RPMI7951 (cell line): ENCODE measurements around the gene RALGPS1. TPM values are rescaled to one million over a fixed set of nuclear protein-coding genes. Genes with fewer than 3 reads are reported as not detected.
A peak's percentile ranks its signal among the peaks of the same experiment; 100 is the strongest.

Experiments
- DNase-seq: peaks from one replicate; pipeline ENCODE4 v3.0.0-alpha.2; 2012; ENCODE audit warnings: low read depth
- total RNA-seq: library from RNA; depleted of rRNA; stranded (reverse); fragments of >200 nt; shearing (Covaris generic); gene quantifications from 2 replicates; pipeline ENCODE4 v1.2.3, GENCODE V29; 2014; rRNA removed

RALGPS1 gene, protein sequence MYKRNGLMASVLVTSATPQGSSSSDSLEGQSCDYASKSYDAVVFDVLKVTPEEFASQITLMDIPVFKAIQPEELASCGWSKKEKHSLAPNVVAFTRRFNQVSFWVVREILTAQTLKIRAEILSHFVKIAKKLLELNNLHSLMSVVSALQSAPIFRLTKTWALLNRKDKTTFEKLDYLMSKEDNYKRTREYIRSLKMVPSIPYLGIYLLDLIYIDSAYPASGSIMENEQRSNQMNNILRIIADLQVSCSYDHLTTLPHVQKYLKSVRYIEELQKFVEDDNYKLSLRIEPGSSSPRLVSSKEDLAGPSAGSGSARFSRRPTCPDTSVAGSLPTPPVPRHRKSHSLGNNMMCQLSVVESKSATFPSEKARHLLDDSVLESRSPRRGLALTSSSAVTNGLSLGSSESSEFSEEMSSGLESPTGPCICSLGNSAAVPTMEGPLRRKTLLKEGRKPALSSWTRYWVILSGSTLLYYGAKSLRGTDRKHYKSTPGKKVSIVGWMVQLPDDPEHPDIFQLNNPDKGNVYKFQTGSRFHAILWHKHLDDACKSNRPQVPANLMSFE
- 1.6 and 4.0 TPM in 2 replicates for total RNA-seq

DNA sequence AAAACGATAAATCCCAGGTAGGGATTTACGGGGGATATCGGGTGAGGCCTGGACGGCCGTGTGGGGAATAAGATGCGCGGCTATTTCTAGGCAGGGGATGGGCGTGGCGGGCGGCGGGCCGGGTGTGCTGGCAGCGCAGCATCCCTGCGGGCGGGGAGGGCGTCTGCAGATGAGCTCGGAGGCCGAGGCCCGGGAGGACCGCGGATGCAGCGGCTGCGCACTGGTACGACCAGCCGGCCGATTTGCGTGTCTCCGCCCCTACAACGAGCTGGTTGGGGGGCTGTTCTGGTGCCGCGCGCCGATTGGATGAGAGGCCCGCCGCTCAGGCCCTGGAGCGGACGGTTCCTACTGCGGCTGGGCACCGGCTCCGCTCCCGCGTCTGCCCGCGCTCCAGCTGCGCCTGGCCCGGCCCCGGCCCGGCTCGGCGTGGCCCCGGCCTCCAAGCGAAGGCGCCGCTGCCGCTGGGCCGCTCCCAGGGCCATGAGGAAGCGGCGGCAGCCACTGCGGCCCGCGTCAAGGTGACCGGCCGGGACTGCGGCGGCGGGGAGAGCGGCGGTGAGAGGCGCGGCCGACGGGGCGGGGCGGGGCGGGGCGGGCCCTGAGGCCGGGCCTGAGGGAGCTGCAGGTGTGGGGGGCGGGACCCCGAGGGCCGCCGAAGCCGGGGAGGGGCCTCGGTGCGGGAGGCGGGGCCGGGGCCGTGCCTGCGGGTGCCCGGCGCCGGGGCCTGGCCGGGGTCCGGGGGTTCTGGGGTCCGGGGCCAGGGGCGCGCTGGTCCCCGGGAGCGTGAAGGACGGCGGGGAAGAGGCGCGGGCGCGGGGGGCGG lies at the start of gene RALGPS1:
Gene RALGPS1 (plus strand): TSS at position 325 of the 823 bp plus-strand sequence. CDS start 47,508 bp downstream, outside the sequence.
- peak; percentile 94 for DNase-seq

DNA sequence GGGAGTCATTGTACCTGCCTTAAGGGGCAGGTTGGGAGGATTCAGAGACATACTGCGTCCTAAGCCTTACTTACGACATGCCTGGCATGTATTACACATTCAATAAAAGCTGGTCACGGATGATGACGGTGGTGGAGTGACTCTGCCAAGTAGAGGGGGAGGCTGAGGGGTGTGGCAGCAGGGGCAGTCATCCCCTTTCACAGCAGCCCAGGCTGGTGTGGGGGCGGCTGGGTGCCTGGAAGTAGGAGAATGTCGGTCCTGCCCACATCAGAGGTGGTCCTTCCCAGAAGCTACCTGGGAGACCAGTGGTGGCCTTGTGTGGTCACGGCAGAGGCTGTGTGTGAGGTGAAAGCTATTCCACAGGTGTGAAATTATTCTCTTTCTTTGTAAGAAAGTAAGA lies 45.2 kb upstream of the RALGPS1 start:
- DNase-seq: no peak

DNA sequence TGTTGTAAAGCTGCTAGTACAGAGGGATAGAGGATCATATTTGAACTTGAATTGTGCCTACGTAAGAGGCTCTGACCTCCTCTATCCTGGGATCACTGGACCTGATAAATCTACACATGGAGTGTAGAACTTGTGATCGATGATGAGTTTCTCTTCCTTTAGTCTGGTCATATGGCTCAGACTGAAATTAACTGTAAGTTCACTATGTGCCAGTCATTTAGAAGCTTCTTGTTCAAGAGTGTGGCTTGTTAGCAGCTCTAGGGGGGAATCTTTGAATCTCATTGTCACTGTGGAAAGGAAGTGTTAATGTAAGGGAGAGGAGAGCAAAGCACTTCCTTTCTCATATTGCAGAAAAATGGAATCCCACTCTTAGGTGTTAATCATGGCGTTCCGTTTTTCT lies 42.1 kb upstream of the RALGPS1 start:
- DNase-seq: no peak

DNA sequence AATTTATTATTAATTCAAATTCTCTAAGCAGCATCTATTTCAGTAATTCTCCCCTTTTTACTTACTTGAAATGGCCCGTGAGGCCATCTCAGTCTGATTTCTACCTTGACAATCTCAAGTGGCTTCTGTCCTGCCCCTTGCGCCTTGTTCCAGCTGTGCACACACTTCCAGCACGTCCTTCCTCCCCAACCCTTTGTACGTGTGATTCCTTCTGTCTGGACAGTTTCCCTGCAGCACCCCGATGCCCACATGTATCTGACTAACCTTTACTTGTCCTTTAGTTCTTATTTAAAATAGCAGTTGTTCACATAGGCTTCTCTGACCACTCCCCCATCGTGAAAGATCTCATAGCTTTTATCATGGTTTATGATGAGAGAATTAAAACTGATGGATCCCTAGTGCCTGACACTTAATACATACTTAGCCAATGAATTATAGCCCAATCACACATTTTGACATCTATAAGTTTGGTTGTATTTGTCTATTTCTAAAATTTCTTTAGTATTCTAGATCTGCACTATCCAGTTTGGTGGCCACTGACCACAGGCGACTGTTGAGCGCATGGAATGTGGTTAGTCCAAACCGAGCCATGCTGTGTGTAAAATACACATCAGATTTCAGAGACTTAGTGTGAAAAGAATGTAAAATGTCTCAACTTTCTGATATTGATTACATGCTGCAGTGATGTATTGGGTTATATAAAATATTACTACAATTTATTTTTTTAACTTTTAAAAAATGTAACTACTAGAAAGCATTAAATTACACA lies 39.9 kb upstream of the RALGPS1 start:
- no peak for DNase-seq

DNA sequence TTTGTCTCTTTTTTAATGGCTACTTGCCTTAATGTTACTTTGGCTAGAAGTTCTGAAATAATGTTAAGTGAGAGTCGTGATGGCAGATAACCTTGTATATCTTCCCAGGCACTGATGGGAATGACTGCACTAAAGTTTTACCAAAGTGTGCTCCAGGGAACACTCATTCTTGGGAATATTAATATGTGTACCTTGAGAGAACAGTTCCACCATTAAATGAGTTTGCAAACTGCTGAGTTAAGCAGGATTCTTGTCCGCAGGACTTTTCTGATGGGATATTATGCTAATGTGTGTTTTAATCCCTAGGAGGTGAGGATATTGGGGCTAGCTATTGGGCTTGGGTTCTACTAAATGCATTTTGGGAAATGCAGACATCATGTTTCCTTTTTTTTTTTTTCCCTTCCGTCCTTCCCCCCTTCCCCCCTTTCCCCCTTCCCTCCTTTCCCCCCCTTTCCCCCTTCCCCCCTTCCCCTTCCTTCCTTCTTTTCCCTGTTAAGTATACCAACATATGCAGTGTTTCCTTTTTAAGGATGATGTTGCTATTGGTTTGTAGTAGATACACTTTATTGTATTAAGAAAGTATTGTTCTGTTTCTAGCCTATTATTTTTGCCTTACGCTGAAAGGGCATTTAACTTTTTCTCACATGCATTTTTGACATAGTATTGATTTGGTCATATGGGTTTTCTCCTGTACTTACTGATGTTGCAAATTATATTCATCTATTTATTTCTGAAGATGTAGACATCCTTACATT lies 38.6 kb upstream of the RALGPS1 start:
- no peak for DNase-seq

DNA sequence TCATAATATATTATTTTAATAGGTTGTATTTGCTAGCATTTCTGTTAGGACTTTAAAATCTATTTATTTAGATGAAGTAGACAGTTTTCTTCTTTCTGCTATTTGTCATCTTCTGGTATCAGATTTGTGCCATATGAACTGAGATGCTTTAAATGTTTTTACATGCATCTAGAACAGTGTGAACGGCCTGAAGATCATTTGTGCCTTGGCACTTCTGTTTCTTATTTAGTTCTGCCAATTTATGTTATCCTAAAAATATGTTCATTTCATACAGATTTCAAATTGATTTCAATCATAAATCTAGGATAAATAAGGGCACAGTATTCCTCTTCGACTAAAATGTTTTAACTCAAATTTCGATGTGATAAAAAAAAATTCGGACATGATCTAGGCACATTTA lies 38.1 kb upstream of the RALGPS1 start:
- no peak for DNase-seq

DNA sequence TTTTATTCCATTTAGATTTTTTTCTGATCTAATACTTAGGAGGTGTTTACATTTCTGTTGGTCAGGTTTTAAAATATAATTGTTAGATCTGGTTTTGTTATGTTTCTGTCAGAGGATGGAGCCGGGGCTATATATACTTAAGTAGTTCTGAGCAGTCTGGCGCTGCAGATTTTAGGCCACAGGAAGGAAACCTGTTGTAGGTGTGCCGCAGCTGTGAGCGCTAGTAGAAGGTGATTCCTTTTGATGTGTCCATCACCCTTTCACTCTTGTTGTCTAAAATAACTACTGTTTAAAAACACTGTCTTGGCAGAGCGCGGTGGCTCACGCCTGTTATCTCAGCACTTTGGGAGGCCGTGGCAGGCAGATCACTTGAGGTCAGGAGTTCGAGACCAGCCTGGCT lies 37.2 kb upstream of the RALGPS1 start:
- DNase-seq: no peak

DNA sequence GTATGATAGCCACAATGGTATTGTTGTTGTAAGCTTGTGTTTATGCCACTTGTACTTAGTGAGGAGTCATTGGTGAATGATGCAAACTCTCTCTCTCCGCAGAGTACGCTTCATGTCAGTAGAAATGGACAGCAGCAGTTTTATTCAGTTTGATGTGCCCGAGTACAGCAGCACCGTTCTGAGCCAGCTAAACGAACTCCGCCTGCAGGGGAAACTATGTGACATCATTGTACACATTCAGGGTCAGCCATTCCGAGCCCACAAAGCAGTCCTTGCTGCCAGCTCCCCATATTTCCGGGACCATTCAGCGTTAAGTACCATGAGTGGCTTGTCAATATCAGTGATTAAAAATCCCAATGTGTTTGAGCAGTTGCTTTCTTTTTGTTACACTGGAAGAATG lies 35.3 kb upstream of the RALGPS1 start:
- no peak for DNase-seq

DNA sequence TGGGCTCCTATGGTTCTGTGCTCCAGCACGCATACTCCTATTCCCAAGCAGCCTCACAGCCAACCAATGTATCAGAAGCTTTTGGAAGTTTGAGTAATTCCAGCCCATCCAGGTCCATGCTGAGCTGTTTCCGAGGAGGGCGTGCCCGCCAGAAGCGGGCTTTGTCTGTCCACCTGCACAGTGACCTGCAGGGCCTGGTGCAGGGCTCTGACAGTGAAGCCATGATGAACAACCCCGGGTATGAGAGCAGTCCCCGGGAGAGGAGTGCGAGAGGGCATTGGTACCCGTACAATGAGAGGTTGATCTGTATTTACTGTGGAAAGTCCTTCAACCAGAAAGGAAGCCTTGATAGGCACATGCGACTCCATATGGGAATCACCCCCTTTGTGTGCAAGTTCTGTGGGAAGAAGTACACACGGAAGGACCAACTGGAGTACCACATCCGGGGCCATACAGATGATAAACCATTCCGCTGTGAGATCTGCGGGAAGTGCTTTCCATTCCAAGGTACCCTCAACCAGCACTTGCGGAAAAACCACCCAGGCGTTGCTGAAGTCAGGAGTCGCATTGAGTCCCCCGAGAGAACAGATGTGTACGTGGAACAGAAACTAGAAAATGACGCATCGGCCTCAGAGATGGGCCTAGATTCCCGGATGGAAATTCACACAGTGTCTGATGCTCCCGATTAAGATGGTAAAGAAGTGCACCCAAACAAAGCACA lies 34.2 kb upstream of the RALGPS1 start:
- no peak for DNase-seq

DNA sequence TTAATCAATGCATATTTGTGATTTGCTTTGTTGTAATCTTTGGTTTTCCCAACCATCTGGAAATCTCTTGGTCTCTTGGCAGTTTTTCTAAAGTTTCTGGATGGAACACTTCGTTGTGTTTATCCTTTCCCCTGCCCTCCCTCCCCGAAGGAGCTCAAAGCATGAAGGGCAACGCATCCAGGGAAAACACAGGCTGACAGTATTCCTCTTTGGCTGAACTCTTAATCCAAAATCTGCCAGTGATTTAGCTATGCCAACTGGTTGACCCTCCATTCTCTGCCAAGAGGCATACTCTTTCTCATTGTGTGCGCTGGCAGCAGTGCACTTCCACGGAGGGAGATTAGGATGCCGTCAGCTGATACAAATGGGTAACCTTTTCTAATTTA lies 33.6 kb upstream of the RALGPS1 start:
- DNase-seq: no peak

DNA sequence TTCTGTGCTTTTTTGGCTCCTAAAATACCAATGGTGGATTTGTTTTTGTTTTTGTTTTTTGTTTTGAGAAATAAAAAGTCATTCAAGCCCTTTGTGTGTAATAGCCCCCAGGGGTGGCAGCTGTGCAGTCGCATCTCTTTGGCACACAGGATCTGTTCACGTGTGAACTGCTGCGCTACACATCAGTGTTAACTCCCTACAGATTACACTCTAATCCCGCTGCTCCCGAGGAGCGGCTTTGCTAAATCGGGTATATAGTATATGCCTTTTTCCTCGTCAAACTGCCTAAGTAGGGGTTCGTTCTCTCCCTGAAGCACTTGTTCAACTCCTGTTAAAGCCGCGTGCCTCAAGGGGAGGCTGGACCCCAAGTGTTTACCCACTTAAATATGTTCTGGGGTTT lies 31.8 kb upstream of the RALGPS1 start:
- no peak for DNase-seq

DNA sequence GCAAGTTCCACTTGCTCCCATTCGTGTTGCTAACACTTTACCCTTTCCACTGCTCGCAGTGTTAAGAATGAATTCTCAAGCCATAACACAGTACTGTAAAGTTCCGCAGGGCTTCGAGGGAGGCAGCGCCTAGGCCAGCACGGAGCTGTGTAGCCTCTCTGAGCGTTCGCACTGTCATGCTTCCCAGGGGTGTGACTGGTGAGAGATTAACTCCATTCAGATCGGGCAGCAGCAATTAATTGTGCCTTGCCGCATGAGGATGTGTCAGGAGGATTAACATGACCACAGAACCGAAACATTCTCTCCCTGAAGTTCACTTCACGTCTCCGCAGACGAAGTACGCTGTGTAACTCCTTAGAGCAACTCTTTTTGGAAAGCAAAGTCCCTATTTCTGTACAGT lies 30.9 kb upstream of the RALGPS1 start:
- no peak for DNase-seq

DNA sequence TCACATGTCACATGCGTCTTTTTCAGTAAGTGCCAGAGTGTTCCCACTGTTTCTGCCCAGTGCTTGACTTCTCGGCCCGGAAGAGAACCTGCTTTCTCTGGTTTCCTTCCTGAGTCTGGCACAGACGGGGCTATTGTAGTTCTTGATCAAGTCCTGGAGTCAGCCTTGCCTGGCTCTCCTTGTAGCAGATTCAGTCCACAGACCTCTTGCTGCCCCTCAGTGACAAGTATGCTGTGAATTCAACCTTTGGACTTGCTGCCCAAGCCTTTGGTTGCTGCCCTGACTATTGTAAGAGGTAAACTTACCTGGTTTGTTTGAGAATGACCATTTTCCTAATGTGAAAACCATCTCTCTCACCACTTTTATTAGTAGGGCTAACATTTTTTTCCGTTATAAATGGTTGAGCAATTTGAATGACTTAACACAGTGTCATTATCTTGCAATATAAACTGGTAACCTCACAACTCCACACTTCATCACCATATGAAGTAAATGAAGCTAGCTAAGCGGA lies 29.4 kb upstream of the RALGPS1 start:
- DNase-seq: no peak

DNA sequence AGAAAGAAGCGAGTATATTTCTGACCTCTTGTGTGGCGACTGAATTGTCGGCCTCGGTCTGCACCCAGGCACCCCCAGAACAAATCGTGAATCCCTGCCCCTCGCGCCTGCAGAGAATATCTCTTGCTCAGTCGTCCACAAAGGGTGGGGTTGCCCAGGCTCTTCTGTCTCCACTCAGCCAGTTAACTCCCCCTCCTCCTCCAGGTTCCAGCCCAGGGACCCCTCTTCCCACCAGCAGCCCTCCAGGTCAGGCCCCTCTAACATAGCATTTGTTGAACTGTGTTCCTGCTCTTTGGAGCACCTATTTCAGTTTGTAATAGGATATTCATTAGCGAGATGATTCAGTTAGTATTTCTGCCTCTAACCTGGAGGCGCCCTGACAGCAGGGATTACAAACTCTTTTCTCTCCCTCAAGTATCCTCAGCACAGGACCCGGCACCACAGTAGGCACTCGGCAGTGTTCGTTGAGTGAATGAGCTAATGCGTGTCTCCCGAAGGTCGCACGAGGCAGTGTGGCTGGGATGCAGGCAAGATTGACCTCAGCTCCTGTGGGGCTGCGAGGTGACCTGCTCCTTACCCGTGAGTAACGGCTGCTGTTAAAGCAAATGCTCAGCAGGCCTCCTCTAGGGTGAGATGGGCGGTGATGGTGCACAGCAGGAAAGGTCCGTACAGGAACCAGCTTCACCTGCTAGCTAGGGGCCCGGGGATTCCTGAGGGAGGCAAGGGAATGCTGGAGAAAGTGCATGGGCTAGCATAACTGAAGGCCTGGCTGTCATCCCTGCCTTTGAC lies 28.4 kb upstream of the RALGPS1 start:
- DNase-seq: no peak

DNA sequence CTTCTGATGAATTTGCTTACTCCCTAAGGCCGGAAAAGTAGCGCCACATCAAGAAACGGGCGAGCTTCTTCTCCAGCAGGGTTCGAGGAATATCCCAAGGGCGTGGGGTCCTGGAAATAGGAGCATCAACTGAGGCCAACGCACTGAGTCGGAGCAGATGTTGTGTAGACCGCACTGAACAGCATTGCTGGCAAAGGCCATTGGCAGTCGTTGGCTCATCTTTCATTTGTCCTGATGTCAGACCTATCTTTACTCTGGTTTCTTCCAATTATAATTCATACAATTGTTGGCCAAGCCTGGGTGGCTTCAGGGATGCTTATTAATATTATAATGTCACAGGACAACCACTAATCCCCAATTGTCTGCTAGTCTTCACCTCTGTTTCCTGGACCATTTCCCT lies 27.7 kb upstream of the RALGPS1 start:
- DNase-seq: no peak

DNA sequence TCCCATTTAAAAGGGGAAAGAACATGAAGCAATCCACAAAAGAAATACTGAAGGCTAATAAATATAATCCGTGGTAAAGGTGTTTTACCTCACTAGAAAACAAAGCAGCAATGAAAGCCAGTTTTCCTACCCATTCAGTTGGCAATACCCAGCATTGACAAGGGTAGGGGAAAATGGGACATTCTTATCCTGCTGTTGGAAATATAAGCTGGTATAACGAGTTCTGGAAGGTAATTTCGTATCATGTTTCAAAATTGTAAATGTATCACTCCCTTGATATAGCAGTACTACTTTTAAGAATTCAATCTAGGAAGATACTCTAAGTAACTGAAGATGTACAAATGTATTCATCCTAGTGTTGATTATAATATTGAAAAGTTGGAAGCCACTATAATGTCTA lies 22.9 kb upstream of the RALGPS1 start:
- no peak for DNase-seq

DNA sequence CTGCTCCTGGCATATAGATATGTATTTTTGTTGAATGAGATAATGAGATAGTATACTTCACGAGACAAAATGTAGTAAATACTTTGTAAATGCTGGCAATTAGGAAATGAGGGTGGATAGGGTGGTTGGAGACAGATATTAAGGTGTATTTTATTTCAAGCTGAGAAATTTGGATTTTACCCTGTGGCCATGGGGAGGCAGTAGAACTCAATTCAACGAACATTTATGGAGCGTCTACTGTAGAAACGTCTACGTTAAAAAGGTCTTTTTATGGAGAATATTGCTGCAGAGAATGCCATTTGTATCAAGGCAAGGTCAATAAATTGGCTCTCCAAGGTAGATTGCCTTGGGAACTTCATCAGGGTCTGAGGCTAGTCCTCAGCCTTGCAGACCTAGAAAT lies 21.5 kb upstream of the RALGPS1 start:
- peak; percentile 6 for DNase-seq

DNA sequence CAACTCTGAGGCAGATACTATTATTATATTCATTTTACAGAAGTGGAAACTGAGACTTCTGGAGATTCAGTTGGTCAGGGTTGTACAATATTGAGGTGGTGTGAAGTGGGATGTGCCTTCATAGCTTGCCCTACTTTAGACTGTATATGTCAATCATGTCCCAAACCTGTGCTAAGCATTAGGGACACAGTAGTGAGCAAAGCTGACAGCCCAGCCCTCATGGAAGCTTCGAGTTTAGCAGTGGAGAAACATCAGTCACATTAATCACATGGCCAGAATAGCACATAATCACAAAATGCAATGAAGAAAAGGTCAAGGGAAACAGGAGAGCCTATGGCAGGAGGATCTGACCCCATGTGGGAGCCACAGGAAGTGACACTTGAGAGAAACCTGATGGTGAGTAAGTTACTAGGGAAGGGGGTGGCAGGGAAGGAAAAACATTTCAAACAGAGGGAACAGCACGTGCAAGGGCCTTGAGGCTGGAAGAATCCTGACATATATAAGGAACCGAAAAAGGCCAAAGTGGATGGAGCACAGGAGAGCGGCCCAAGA lies 20.5 kb upstream of the RALGPS1 start:
- no peak for DNase-seq

DNA sequence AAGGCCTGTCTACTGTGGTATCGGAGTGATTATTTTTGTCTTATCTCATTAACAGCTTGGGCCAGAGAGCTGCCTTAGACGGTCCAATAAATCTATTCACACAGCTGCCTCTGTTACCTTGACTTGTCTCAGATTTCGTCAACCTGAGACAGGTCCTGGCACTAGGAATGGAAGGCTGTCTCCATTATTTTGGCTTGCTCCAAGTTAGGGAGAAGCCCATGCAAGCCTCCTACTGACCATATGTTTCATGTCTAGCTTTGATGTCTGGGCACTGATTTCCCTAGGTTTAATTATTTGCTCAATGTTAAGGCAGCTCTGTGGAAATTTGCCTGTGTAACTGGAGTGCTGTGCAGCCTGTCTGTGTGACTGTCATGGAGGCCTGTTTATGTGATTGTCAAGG lies 12.4 kb upstream of the RALGPS1 start:
- no peak for DNase-seq
